CD4-positive, alpha-beta memory T cell (primary cell): Measurements from ENCODE around the gene CAMKK1. TPM values are rescaled to one million over a fixed set of nuclear protein-coding genes. Genes with fewer than 3 reads are reported as not detected.

Experiments
- CTCF ChIA-PET: fragments of 350-600 bp; sonication (Branson Sonifier 250); formaldehyde crosslinking; loops from one replicate; lab custom pipeline; 2021; ENCODE audit warnings: inconsistent platforms; ENCODE audit not compliant: partially characterized antibody; lab: Charles Lee
- POLR2A ChIA-PET: fragments of 350-600 bp; sonication (Branson Sonifier 250); formaldehyde crosslinking; loops from one replicate; lab custom pipeline; 2021; ENCODE audit not compliant: partially characterized antibody; lab: Charles Lee
- DNase-seq, 5 donors: peaks; one replicate each; pipeline versions ENCODE4 v3.0.0 to v3.0.0-alpha.2; 2020 to 2022; ENCODE audit warnings: mixed read lengths in 1 of 5
- H3K27ac ChIP-seq: one replicate; pipeline ENCODE4 v1.7.0; 2013; ENCODE audit warnings: low read depth, low read length
- H3K27me3 ChIP-seq: 2 replicates; pipeline ENCODE4 v1.7.0; 2013; ENCODE audit warnings: mild to moderate bottlenecking, low read length, moderate library complexity; ENCODE audit not compliant: insufficient read depth
- H3K36me3 ChIP-seq: 2 replicates; pipeline ENCODE4 v1.7.0; 2013; ENCODE audit warnings: mild to moderate bottlenecking, low read length, moderate library complexity; ENCODE audit not compliant: insufficient read depth
- H3K4me1 ChIP-seq: 2 replicates; pipeline ENCODE4 v1.7.0; 2013; ENCODE audit warnings: mild to moderate bottlenecking, low read length, moderate library complexity; ENCODE audit not compliant: insufficient read depth
- H3K4me3 ChIP-seq, 2 donors: one replicate each; pipeline ENCODE4 v1.7.0; 2013; ENCODE audit warnings: low read length in 2 of 2, mild to moderate bottlenecking in 1 of 2
- H3K9me3 ChIP-seq, 2 donors: one replicate each; pipeline ENCODE4 v1.7.0; 2013; ENCODE audit warnings: low read length in 2 of 2, control low read depth in 1 of 2; ENCODE audit not compliant: control insufficient read depth in 1 of 2
- H3K27ac Mint-ChIP-seq, 7 donors: one replicate each; pipeline ENCODE4 v1.8.0; 2020 to 2021; ENCODE audit warnings: mixed read lengths in 7 of 7, mild to moderate bottlenecking in 6 of 7, inconsistent platforms in 3 of 7, moderate library complexity in 3 of 7
- H3K27me3 Mint-ChIP-seq, 2 donors: one replicate each; pipeline ENCODE4 v1.8.0; 2020 to 2021; ENCODE audit warnings: mixed read lengths in 2 of 2
- H3K36me3 Mint-ChIP-seq, 2 donors: one replicate each; pipeline ENCODE4 v1.8.0; 2020 to 2021; ENCODE audit warnings: mixed read lengths in 2 of 2, inconsistent platforms in 1 of 2, mild to moderate bottlenecking in 1 of 2
- H3K4me1 Mint-ChIP-seq, 4 donors: one replicate each; pipeline ENCODE4 v1.8.0; 2020 to 2021; ENCODE audit warnings: mixed read lengths in 4 of 4, mild to moderate bottlenecking in 1 of 4
- H3K4me3 Mint-ChIP-seq, 8 donors: one replicate each; pipeline ENCODE4 v1.8.0; 2020 to 2021; ENCODE audit warnings: mixed read lengths in 8 of 8, mild to moderate bottlenecking in 7 of 8, moderate library complexity in 6 of 8, inconsistent platforms in 3 of 8
- H3K9me3 Mint-ChIP-seq, 8 donors: one replicate each; pipeline ENCODE4 v1.8.0; 2020 to 2021; ENCODE audit warnings: mixed read lengths in 8 of 8, mild to moderate bottlenecking in 5 of 8, inconsistent platforms in 3 of 8, moderate library complexity in 1 of 8
- intact Hi-C: fragments of 100-400 bp; cut with micrococcal nuclease; formaldehyde crosslinking; loops from one replicate; pipeline ENCODE4 v1.15.1; 2023
- polyA plus RNA-seq, 2 donors: library from polyadenylated mRNA; unstranded; fragments of 300-500 nt; fragmentation: Illumina TruSeq; gene quantifications; one replicate each; pipeline ENCODE4 v1.2.3, GENCODE V29; 2021
- total RNA-seq, 2 experiments: library from RNA; stranded (reverse); gene quantifications; one replicate each; pipeline ENCODE4 v1.2.3, GENCODE V29; 2021

The CAMKK1 gene
- total and polyA plus RNA-seq, 4 experiments from 2014 or later = 0.18 to 3.5 (median 3.0) TPM

DNA sequence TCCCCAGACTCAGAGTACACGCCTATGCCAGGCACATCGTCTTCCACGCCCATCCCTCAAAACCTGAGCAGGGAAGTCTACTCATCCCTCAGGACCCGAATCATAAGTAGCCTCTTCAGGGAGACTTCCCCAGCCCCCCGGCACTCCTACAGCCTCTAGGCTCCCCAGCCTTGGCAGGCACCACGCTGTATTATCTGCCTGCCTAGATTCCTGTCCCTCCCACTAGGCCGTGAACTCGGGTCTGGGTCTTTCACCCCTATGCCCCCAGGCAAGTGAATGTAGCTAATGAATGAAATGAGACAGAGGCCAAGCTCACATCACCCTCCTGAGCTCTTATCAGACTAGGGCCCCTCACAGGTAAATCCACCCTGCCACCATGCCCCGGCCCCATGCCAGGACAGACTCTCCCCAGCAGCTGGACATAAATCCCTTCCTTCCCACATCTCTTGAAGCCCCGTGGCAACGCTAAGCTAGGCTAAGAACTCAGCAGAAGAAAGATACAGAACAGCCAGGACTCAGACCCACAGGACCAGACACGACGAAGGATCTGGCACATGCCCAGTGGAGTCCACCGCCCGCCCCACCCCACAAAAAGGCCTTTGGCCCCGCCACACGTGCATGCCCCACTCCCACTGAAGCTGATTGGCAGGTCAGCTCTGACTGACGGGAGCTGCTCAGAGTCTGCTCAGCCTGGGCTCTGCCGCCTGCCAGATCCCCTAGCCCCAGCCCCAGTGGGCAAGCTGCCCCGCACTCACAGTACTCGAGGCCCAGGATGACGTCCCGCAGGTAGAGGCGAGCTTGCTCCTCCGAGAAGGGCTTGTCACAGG lies 13.0 kb downstream of the CAMKK1 start:
- Histone ChIP-seq H3K27ac (no peak overlapping the region), H3K36me3 (no peaks in the 10 kb centered on the region), H3K27me3 (no peaks in the 10 kb centered on the region), H3K9me3 (no peaks in the 10 kb centered on the region), H3K4me3 (no peak overlapping the region), H3K4me1 (no peaks in the 10 kb centered on the region)
- no peak for DNase-seq
- intact Hi-C loops = no loop called here
- Mint-ChIP-seq H3K27ac (peak overlapping the region in 1 of 7 donors; percentile 60), H3K9me3 (no peaks in the 10 kb centered on the region), H3K4me3 (no peak overlapping the region), H3K27me3 (no peaks in the 10 kb centered on the region), H3K36me3 (peaks cover 13 to 16% of the 10 kb centered on the region in 2 donors), H3K4me1 (peaks cover 0 to 1% (median 0%) of the 10 kb centered on the region in 4 donors)
- CTCF ChIA-PET = interaction anchor here (0.7 to 1.1 kb wide), 2 partner anchors 34 to 85 kb away, joined by 3 to 6 read pairs; no protein-coding TSS in a partner anchor
- POLR2A ChIA-PET = no interaction called here

- Histone ChIP-seq H3K9me3 (no peaks in the 10 kb centered on the region), H3K27me3 (no peaks in the 10 kb centered on the region), H3K4me3 (no peak overlapping the region), H3K4me1 (no peaks in the 10 kb centered on the region), H3K36me3 (no peaks in the 10 kb centered on the region), H3K27ac (no peak overlapping the region)
- intact Hi-C loops = no loop called here
- CTCF ChIA-PET = interaction anchor here (0.8 to 1.1 kb wide), 3 partner anchors 15 to 35 kb away, joined by 3 to 6 read pairs (median 3); no protein-coding TSS in a partner anchor
- Mint-ChIP-seq H3K4me3 (no peak overlapping the region), H3K9me3 (no peaks in the 10 kb centered on the region), H3K4me1 (no peaks in the 10 kb centered on the region), H3K27ac (no peak overlapping the region), H3K27me3 (no peaks in the 10 kb centered on the region), H3K36me3 (peaks cover 13 to 15% of the 10 kb centered on the region in 2 donors)
- no peak for DNase-seq
- POLR2A ChIA-PET = no interaction called here
Measured at GRCh38 chr17:3879186-3879585, 13.7 kb downstream of the CAMKK1 start.

DNA sequence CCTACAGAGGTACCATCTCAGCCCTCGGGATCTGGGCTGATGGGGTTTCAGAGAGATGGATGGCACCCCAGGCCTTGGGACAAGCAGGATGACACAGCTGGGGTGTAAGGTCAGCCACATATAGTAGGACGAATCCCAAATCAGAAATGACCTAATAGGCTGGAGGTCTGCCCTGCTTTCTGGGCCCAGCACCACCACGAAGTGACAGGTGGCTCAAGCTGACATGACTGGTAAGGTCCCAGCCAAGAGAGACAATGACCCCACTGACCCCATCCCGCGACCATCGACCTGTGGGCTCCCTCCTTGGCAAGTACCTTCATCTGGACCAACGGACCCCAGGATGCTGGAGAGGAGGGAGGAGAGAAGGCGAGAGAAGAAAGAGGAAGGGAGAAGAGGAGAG lies 15.6 kb downstream of the CAMKK1 start:
- Mint-ChIP-seq H3K27ac (no peak overlapping the region), H3K9me3 (no peaks in the 10 kb centered on the region), H3K4me3 (no peak overlapping the region), H3K4me1 (no peaks in the 10 kb centered on the region), H3K36me3 (peaks cover 17 to 20% of the 10 kb centered on the region in 2 donors), H3K27me3 (no peaks in the 10 kb centered on the region)
- Histone ChIP-seq H3K4me3 (no peak overlapping the region), H3K4me1 (no peaks in the 10 kb centered on the region), H3K36me3 (no peaks in the 10 kb centered on the region), H3K27ac (no peak overlapping the region), H3K27me3 (no peaks in the 10 kb centered on the region), H3K9me3 (no peaks in the 10 kb centered on the region)
- intact Hi-C loops = no loop called here
- CTCF ChIA-PET = no interaction called here
- POLR2A ChIA-PET = no interaction called here
- no peak for DNase-seq

DNA sequence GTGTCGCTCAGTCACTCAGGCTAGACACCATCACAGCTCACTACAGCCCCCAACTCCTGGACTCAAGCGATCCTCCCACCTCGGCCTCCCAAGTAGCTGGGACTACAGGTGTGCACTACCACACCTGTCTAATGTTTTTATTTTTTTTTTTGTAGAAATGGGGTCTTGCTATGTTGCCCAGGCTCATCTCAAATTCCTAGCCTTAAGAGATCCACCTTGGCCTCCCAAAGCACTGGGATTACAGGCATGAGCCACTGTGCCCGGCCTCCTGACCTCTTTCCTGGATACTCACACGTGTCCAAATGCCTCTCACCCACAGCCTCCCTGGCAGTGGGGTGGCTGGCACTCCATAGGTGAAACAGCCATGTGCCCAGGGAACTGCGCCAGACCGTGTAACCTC lies 17.5 kb downstream of the CAMKK1 start:
- peak overlapping the region in 1 of 7 donors; percentile 46 for H3K27ac Mint-ChIP-seq

GRCh38 chr17:3873862-3874261 lies 19.0 kb downstream of the CAMKK1 start:
- Histone ChIP-seq H3K27me3 (no peaks in the 10 kb centered on the region), H3K9me3 (no peaks in the 10 kb centered on the region), H3K4me3 (no peak overlapping the region), H3K4me1 (no peaks in the 10 kb centered on the region), H3K36me3 (no peaks in the 10 kb centered on the region), H3K27ac (no peak overlapping the region)
- H3K4me3 Mint-ChIP-seq = no peak overlapping the region
- ChIA-PET CTCF (no interaction called here), POLR2A (no interaction called here)
- peaks cover 17 to 20% of the 10 kb centered on the region in 2 donors for H3K36me3 Mint-ChIP-seq
- no peak for DNase-seq
- no peaks in the 10 kb centered on the region for H3K9me3 Mint-ChIP-seq
- no peaks in the 10 kb centered on the region for H3K4me1 Mint-ChIP-seq
- H3K27ac Mint-ChIP-seq = peak overlapping the region in 1 of 7 donors; percentile 10
- H3K27me3 Mint-ChIP-seq = no peaks in the 10 kb centered on the region
- intact Hi-C loops = no loop called here

More for the DNA sequence above, 17.5 kb downstream of the CAMKK1 start:
- Histone ChIP-seq H3K27me3 (no peaks in the 10 kb centered on the region), H3K36me3 (no peaks in the 10 kb centered on the region), H3K27ac (no peak overlapping the region), H3K4me3 (no peak overlapping the region), H3K9me3 (no peaks in the 10 kb centered on the region), H3K4me1 (no peaks in the 10 kb centered on the region)
- intact Hi-C loops = no loop called here
- no peak for DNase-seq
- Mint-ChIP-seq H3K4me1 (no peaks in the 10 kb centered on the region), H3K9me3 (no peaks in the 10 kb centered on the region), H3K36me3 (peaks cover 17 to 21% of the 10 kb centered on the region in 2 donors), H3K4me3 (no peak overlapping the region), H3K27me3 (no peaks in the 10 kb centered on the region)
- ChIA-PET POLR2A (no interaction called here), CTCF (interaction anchor here (1.2 kb wide), 1 partner anchor 37 kb away, joined by 3 read pairs; no protein-coding TSS in a partner anchor)

- Histone ChIP-seq H3K27ac (no peak overlapping the region), H3K9me3 (no peaks in the 10 kb centered on the region), H3K4me3 (no peak overlapping the region), H3K4me1 (no peaks in the 10 kb centered on the region), H3K27me3 (no peaks in the 10 kb centered on the region), H3K36me3 (no peaks in the 10 kb centered on the region)
- DNase-seq = no peak
- peak overlapping the region in 4 of 7 donors; percentile 22 to 87 (median 63) for H3K27ac Mint-ChIP-seq
- peaks cover 10 to 16% of the 10 kb centered on the region in 2 donors for H3K36me3 Mint-ChIP-seq
- H3K4me1 Mint-ChIP-seq = no peaks in the 10 kb centered on the region
- intact Hi-C loops = no loop called here
- CTCF ChIA-PET = no interaction called here
- H3K27me3 Mint-ChIP-seq = no peaks in the 10 kb centered on the region
- H3K4me3 Mint-ChIP-seq = peak overlapping the region in 2 of 8 donors; percentile 20 to 39
- no peaks in the 10 kb centered on the region for H3K9me3 Mint-ChIP-seq
- POLR2A ChIA-PET = no interaction called here
Measured at GRCh38 chr17:3870871-3871306, 22.0 kb downstream of the CAMKK1 start.

DNA sequence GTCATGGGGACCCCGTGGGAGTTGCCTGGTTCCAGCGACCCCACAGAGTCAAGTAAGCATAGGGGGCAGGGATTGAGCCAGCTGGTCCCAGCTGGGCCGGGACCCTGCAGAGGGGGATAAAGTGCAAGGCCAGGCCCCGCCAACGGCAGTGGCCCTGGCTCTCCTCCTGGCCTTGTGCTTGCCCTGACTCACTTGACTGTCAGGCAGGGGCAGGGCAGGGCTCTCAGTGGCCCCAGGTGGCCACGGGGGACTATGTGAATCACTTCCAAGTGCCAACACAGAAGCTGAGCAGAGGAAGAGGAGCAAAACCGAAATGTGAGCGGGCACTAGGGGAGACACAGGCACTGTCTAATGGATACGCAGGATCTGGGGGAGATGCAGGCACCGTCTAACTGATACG lies 25.2 kb downstream of the CAMKK1 start:
- no peaks in the 10 kb centered on the region for H3K36me3 ChIP-seq
- H3K9me3 ChIP-seq = no peaks in the 10 kb centered on the region
- no peaks in the 10 kb centered on the region for H3K27me3 ChIP-seq
- Mint-ChIP-seq H3K4me1 (no peaks in the 10 kb centered on the region), H3K27ac (peak overlapping the region in 2 of 7 donors; percentile 53 to 59), H3K36me3 (peaks cover 0 to 5% of the 10 kb centered on the region in 2 donors), H3K4me3 (no peak overlapping the region), H3K27me3 (no peaks in the 10 kb centered on the region), H3K9me3 (no peaks in the 10 kb centered on the region)
- intact Hi-C loops = no loop called here
- CTCF ChIA-PET = no interaction called here
- POLR2A ChIA-PET = no interaction called here
- no peak overlapping the region for H3K4me3 ChIP-seq
- H3K27ac ChIP-seq = no peak overlapping the region
- DNase-seq = no peak
- H3K4me1 ChIP-seq = no peaks in the 10 kb centered on the region
